CD14-positive monocyte (primary cell): ENCODE results near the gene PAXIP1. TPM values are rescaled to one million over a fixed set of nuclear protein-coding genes. Genes with fewer than 3 reads are reported as not detected.

Source experiments
- DNase-seq, 3 donors: peaks; one replicate each; pipeline ENCODE4 v3.0.0-alpha.2; 2011 to 2022
- H2AFZ ChIP-seq: 2 replicates; pipeline ENCODE4 v1.6.0; 2012; ENCODE audit warnings: mild to moderate bottlenecking, low read depth, low read length, inconsistent platforms; ENCODE audit not compliant: insufficient read depth, poor library complexity, severe bottlenecking
- H3K27ac ChIP-seq, 2 donors: 1 replicate in 1 of 2; 2 replicates in 1 of 2; pipeline ENCODE4 v1.5.1; 2012 to 2013; ENCODE audit warnings: low read length in 2 of 2, control low read depth in 1 of 2, inconsistent platforms in 1 of 2, low read depth in 1 of 2, mild to moderate bottlenecking in 1 of 2
- H3K27me3 ChIP-seq, 2 donors: one replicate each; pipeline versions ENCODE4 v1.6.0 to v1.6.1; 2011 to 2013; ENCODE audit warnings: low read length in 2 of 2; ENCODE audit not compliant: control insufficient read depth in 2 of 2, insufficient read depth in 2 of 2
- H3K36me3 ChIP-seq, 2 donors: replicated peaks in 1 of 2; 1 replicate in 1 of 2; 2 replicates in 1 of 2; pipeline versions ENCODE4 v1.5.1 to v1.6.1; 2012 to 2013; ENCODE audit warnings: low read length in 2 of 2, control low read depth in 1 of 2, inconsistent platforms in 1 of 2, mild to moderate bottlenecking in 1 of 2; ENCODE audit not compliant: insufficient read depth in 2 of 2, control insufficient read depth in 1 of 2
- H3K4me1 ChIP-seq, 2 donors: 1 replicate in 1 of 2; 2 replicates in 1 of 2; pipeline versions ENCODE4 v1.5.1 to v1.6.1; 2012 to 2013; ENCODE audit warnings: low read length in 2 of 2, control low read depth in 1 of 2, inconsistent platforms in 1 of 2, mild to moderate bottlenecking in 1 of 2, moderate library complexity in 1 of 2; ENCODE audit not compliant: insufficient read depth in 2 of 2, control insufficient read depth in 1 of 2
- H3K4me2 ChIP-seq: replicated peaks from 2 replicates; pipeline ENCODE3; 2012; ENCODE audit warnings: low read length, moderate library complexity, mild to moderate bottlenecking; ENCODE audit not compliant: poor library complexity, severe bottlenecking; ENCODE audit errors: extremely low read depth
- H3K4me3 ChIP-seq, 3 experiments: fragments of 200-600 bp in 1 of 3; sonication (generic) in 1 of 3; replicated peaks in 1 of 3; 1 replicate in 2 of 3; 2 replicates in 1 of 3; pipeline ENCODE4 v1.5.1; 2011 to 2013; ENCODE audit warnings: low read length in 3 of 3, mild to moderate bottlenecking in 3 of 3, control low read depth in 2 of 3, low read depth in 2 of 3, inconsistent platforms in 1 of 3, moderate library complexity in 1 of 3
- H3K79me2 ChIP-seq: 2 replicates; pipeline ENCODE4 v1.6.0; 2012; ENCODE audit warnings: mild to moderate bottlenecking, control low read depth, inconsistent platforms, low read length, moderate library complexity; ENCODE audit not compliant: insufficient read depth
- H3K9ac ChIP-seq: 2 replicates; pipeline ENCODE4 v1.6.0; 2017; ENCODE audit warnings: low read length, mild to moderate bottlenecking; ENCODE audit not compliant: insufficient read depth, poor library complexity, severe bottlenecking
- H3K9me3 ChIP-seq, 2 donors: replicated peaks in 1 of 2; 1 replicate in 1 of 2; 2 replicates in 1 of 2; pipeline versions ENCODE4 v1.5.1 to v1.6.1; 2012 to 2013; ENCODE audit warnings: low read length in 2 of 2, control low read depth in 1 of 2; ENCODE audit not compliant: control insufficient read depth in 1 of 2, insufficient read depth in 1 of 2
- H4K20me1 ChIP-seq: 2 replicates; pipeline ENCODE4 v1.6.0; 2012; ENCODE audit warnings: mild to moderate bottlenecking, low read length, control low read depth, moderate library complexity; ENCODE audit not compliant: insufficient read depth
- H3K27ac Mint-ChIP-seq, 7 donors: one replicate each; pipeline ENCODE4 v1.8.0; 2020; ENCODE audit warnings: mild to moderate bottlenecking in 7 of 7, mixed read lengths in 7 of 7, moderate library complexity in 6 of 7, inconsistent platforms in 2 of 7
- H3K27me3 Mint-ChIP-seq, 3 donors: one replicate each; pipeline ENCODE4 v1.8.0; 2021 to 2022; ENCODE audit warnings: low read depth in 3 of 3, mild to moderate bottlenecking in 3 of 3, mixed read lengths in 3 of 3, moderate library complexity in 3 of 3, inconsistent platforms in 1 of 3
- H3K36me3 Mint-ChIP-seq, 2 donors: one replicate each; pipeline ENCODE4 v1.8.0; 2020; ENCODE audit warnings: mixed read lengths in 2 of 2, inconsistent platforms in 1 of 2, mild to moderate bottlenecking in 1 of 2
- H3K4me1 Mint-ChIP-seq: one replicate; pipeline ENCODE4 v1.8.0; 2020; ENCODE audit warnings: mild to moderate bottlenecking, mixed read lengths
- H3K4me3 Mint-ChIP-seq, 2 donors: one replicate each; pipeline ENCODE4 v1.8.0; 2020; ENCODE audit warnings: mild to moderate bottlenecking in 2 of 2, mixed read lengths in 2 of 2, moderate library complexity in 1 of 2
- H3K9me3 Mint-ChIP-seq, 7 donors: one replicate each; pipeline ENCODE4 v1.8.0; 2020 to 2022; ENCODE audit warnings: mixed read lengths in 7 of 7, mild to moderate bottlenecking in 6 of 7, moderate library complexity in 6 of 7, inconsistent platforms in 2 of 7
- CTCF ChIP-seq: fragments of 200-600 bp; IDR thresholded peaks from one replicate; pipeline ENCODE4 v1.8.0; 2022; ENCODE audit warnings: antibody characterized with exemption, mild to moderate bottlenecking
- WGBS: methylation state at CpG from one replicate; pipeline ENCODE4 v1.1.5; 2013; ENCODE audit warnings: missing lambda C conversion rate; ENCODE audit not compliant: insufficient coverage; 5-methylcytosine and 5-hydroxymethylcytosine counted together
- intact Hi-C, 2 donors: fragments of 100-400 bp; cut with micrococcal nuclease; formaldehyde crosslinking; loops; one replicate each; pipeline versions ENCODE4 v1.15.0 to v1.15.1; 2023
- polyA plus RNA-seq, 3 donors: library from polyadenylated mRNA; depleted of rRNA in 1 of 3; unstranded in 2 of 3; stranded (reverse) in 1 of 3; fragments of 300-500 nt in 2 of 3; fragments of >200 nt in 1 of 3; fragmentation: Illumina TruSeq in 2 of 3; gene quantifications; 1 replicate in 2 of 3; 2 replicates in 1 of 3; pipeline ENCODE4 v1.2.3, GENCODE V29; 2012 to 2021

Gene PAXIP1
- polyA plus RNA-seq, 3 donors: 0.44 to 8.4 (median 0.58) TPM

GRCh38 chr7:155001756-155002410, 1.0 kb downstream of the PAXIP1 start:
- peaks cover 43% of the 10 kb centered on the region for H3K79me2 ChIP-seq
- Mint-ChIP-seq H3K36me3 (peaks cover 11 to 14% of the 10 kb centered on the region in 2 donors), H3K27ac (peak overlapping the region in 4 of 7 donors; percentile 15 to 46 (median 34)), H3K4me3 (peak overlapping the region; percentile 73 to 80), H3K27me3 (peaks cover 0 to 2% (median 1%) of the 10 kb centered on the region in 3 donors), H3K9me3 (no peaks in the 10 kb centered on the region), H3K4me1 (peaks cover 19% of the 10 kb centered on the region)
- H3K9me3 ChIP-seq: no peaks in the 10 kb centered on the region
- no peaks in the 10 kb centered on the region for H4K20me1 ChIP-seq
- 5% methylated on average over 18 of the region's 24 CpGs for WGBS
- H3K27ac ChIP-seq: no peak overlapping the region
- H3K9ac ChIP-seq: peak overlapping the region; percentile 74
- peak overlapping the region; percentile 67 for H2AFZ ChIP-seq
- H3K27me3 ChIP-seq: no peaks in the 10 kb centered on the region
- intact Hi-C loops: loop anchor here (2.0 to 10.0 kb wide), 6 partner anchors 73 to 1893 kb away; partner anchors contain the start of genes INSIG1 (in 1 of the 2) and LMBR1 (in 1 of the 2)
- TF ChIP-seq CTCF: no peak
- H3K4me3 ChIP-seq: peak overlapping the region in 2 of 3 experiments; percentile 44 to 75
- H3K4me2 ChIP-seq: peak overlapping the region; percentile 88
- H3K4me1 ChIP-seq: peaks cover 16 to 18% of the 10 kb centered on the region in 2 donors
- peaks cover 9 to 18% of the 10 kb centered on the region in 2 donors for H3K36me3 ChIP-seq
- no peak for DNase-seq

GRCh38 chr7:155000795-155001194, 2.1 kb downstream of the PAXIP1 start:
- Mint-ChIP-seq H3K4me3 (no peak overlapping the region), H3K9me3 (no peaks in the 10 kb centered on the region), H3K27ac (no peak overlapping the region), H3K27me3 (peaks cover 0 to 2% (median 1%) of the 10 kb centered on the region in 3 donors), H3K4me1 (peaks cover 19% of the 10 kb centered on the region), H3K36me3 (peaks cover 21 to 24% of the 10 kb centered on the region in 2 donors)
- Histone ChIP-seq H3K9me3 (no peaks in the 10 kb centered on the region), H3K79me2 (peaks cover 43% of the 10 kb centered on the region), H4K20me1 (no peaks in the 10 kb centered on the region), H3K4me2 (no peak overlapping the region), H2AFZ (no peak overlapping the region), H3K36me3 (peaks cover 16 to 29% of the 10 kb centered on the region in 2 donors), H3K4me1 (peaks cover 16 to 18% of the 10 kb centered on the region in 2 donors), H3K4me3 (no peak overlapping the region), H3K9ac (no peak overlapping the region), H3K27me3 (no peaks in the 10 kb centered on the region), H3K27ac (no peak overlapping the region)
- 100% methylated on average over 1 of the region's 2 CpGs for WGBS
- no peak for TF ChIP-seq CTCF
- intact Hi-C loops: loop anchor here (5.0 to 10.0 kb wide), 5 partner anchors 73 to 1894 kb away; partner anchors contain the start of genes INSIG1 (in 1 of the 2) and LMBR1 (in 1 of the 2)
- no peak for DNase-seq
